HepG2 (cell line): ENCODE data around the gene FBXW4. TPM values are rescaled to one million over a fixed set of nuclear protein-coding genes. Genes with fewer than 3 reads are reported as not detected.

Experiments used
- ATAC-seq: fragments of 200-7000 bp; cut with Tn5 transposase; 3 replicates; pipeline ENCODE4 v1.9.1; 2020; ENCODE audit warnings: mild to moderate bottlenecking, moderate library complexity
- BruUV-seq: library from RNA; stranded (reverse); fragments of 400-500 nt; replicated peaks from 2 replicates; lab custom pipeline; 2021; lab: Mats Ljungman, UMichigan
- CTCF ChIA-PET: fragments of 300-600 bp; formaldehyde crosslinking; extraction: SDS; loops from one replicate; lab custom pipeline; 2021; ENCODE audit warnings: low total read pairs, inconsistent platforms, low intra/inter-chr PET ratio; lab: Yijun Ruan, JAX
- POLR2A ChIA-PET: fragments of 350-600 bp; sonication (Branson Sonifier 250); formaldehyde crosslinking; loops from one replicate; lab custom pipeline; 2020; ENCODE audit warnings: antibody characterized with exemption, inconsistent platforms; lab: Yijun Ruan, JAX
- DNase-seq: peaks from one replicate; pipeline ENCODE4 v3.0.0-alpha.2; 2015; ENCODE audit warnings: low spot score
- FAIRE-seq: peaks from 3 replicates; lab custom pipeline; 2011; peaks lifted over from hg19 to GRCh38; lab: Jason Lieb, UNC
- H2AFZ ChIP-seq: one replicate; pipeline ENCODE4 v1.6.1; 2011; ENCODE audit warnings: low read length, inconsistent platforms
- H3K27ac ChIP-seq: fragments of 300-600 bp; 3 replicates; pipeline ENCODE4 v1.8.0; 2011; ENCODE audit warnings: mixed run types, mild to moderate bottlenecking, mixed read lengths, low read length, inconsistent platforms; ENCODE audit not compliant: insufficient read depth; ENCODE audit errors: extremely low read length
- H3K27me3 ChIP-seq, 2 experiments: fragments of 200-600 bp in 1 of 2; 2 replicates in 1 of 2; 3 replicates in 1 of 2; pipeline versions ENCODE4 v1.6.0 to v1.8.0; 2011; ENCODE audit warnings: low read length in 2 of 2, mild to moderate bottlenecking in 2 of 2, moderate library complexity in 2 of 2, inconsistent platforms in 1 of 2; ENCODE audit not compliant: insufficient read depth in 2 of 2, control insufficient read depth in 1 of 2
- H3K36me3 ChIP-seq, 2 experiments: fragments of 200-600 bp in 1 of 2; replicated peaks in 1 of 2; 2 replicates in 1 of 2; 3 replicates in 1 of 2; pipeline versions ENCODE4 v1.5.1 to v1.8.0; 2011; ENCODE audit warnings: low read length in 2 of 2, inconsistent platforms in 1 of 2; ENCODE audit not compliant: insufficient read depth in 2 of 2, control insufficient read depth in 1 of 2
- H3K4me1 ChIP-seq: 2 replicates; pipeline ENCODE4 v1.5.1; 2012; ENCODE audit warnings: low read length, inconsistent platforms; ENCODE audit not compliant: insufficient read depth
- H3K4me2 ChIP-seq: 2 replicates; pipeline ENCODE4 v1.6.0; 2011; ENCODE audit warnings: low read depth, low read length, inconsistent platforms
- H3K4me3 ChIP-seq, 3 experiments: fragments of 200-600 bp in 1 of 3; sonication (generic), shearing (Covaris generic) in 1 of 3; replicated peaks in 1 of 3; 2 replicates each; pipeline ENCODE4 v1.5.1; 2011 to 2016; ENCODE audit warnings: low read length in 3 of 3, inconsistent platforms in 2 of 3, low read depth in 2 of 3, mild to moderate bottlenecking in 2 of 3, control low read depth in 1 of 3, mixed read lengths in 1 of 3; ENCODE audit not compliant: insufficient read depth in 1 of 3
- H3K79me2 ChIP-seq: one replicate; pipeline ENCODE4 v1.6.1; 2011; ENCODE audit warnings: low read length, inconsistent platforms; ENCODE audit not compliant: insufficient read depth
- H3K9ac ChIP-seq: 2 replicates; pipeline ENCODE4 v1.6.0; 2011; ENCODE audit warnings: mild to moderate bottlenecking, low read depth, low read length, inconsistent platforms; ENCODE audit not compliant: insufficient read depth
- H3K9me3 ChIP-seq: 2 replicates; pipeline ENCODE4 v1.5.1; 2012; ENCODE audit warnings: mild to moderate bottlenecking, low read length
- H4K20me1 ChIP-seq: 2 replicates; pipeline ENCODE4 v1.6.0; 2011; ENCODE audit warnings: inconsistent platforms, mild to moderate bottlenecking, low read length, moderate library complexity; ENCODE audit not compliant: insufficient read depth
- AGO2 ChIP-seq: fragments of 200-400 bp; formaldehyde crosslinking; optimal IDR thresholded peaks from 2 replicates; pipeline ENCODE3; 2017; ENCODE audit warnings: mild to moderate bottlenecking, low read depth, low read length, moderate library complexity
- CBFB ChIP-seq: sonication (generic); formaldehyde crosslinking; IDR thresholded peaks from 2 replicates; pipeline ENCODE4 v1.4.0; 2020; ENCODE audit warnings: missing genetic modification reagents
- HOXD1 ChIP-seq: sonication (generic); formaldehyde crosslinking; IDR thresholded peaks from 2 replicates; pipeline ENCODE4 v1.5.0; 2020; ENCODE audit warnings: missing genetic modification reagents
- MEIS2 ChIP-seq: sonication (generic); formaldehyde crosslinking; IDR thresholded peaks from 2 replicates; pipeline ENCODE4 v1.9.0; 2021; ENCODE audit warnings: mild to moderate bottlenecking, missing genetic modification reagents
- SP2 ChIP-seq: sonication (generic); formaldehyde crosslinking; IDR thresholded peaks from 2 replicates; pipeline ENCODE4 v1.5.1; 2020; ENCODE audit warnings: mild to moderate bottlenecking, missing genetic modification reagents
- ZNF576 ChIP-seq: sonication (generic); formaldehyde crosslinking; IDR thresholded peaks from 2 replicates; pipeline ENCODE4 v1.4.0; 2020; ENCODE audit warnings: mild to moderate bottlenecking, missing genetic modification reagents
- ZNF878 ChIP-seq: sonication (generic); formaldehyde crosslinking; IDR thresholded peaks from 2 replicates; pipeline ENCODE4 v1.8.1; 2023; ENCODE audit warnings: mild to moderate bottlenecking, missing genetic modification reagents, moderate library complexity
- WGBS: methylation state at CpG from one replicate; pipeline ENCODE4 v1.1.6; 2017; ENCODE audit warnings: low lambda C conversion rate; 5-methylcytosine and 5-hydroxymethylcytosine counted together
- in situ Hi-C: cut with HindIII; loops from 2 replicates; pipeline ENCODE4 v1.10.0; 2017; ENCODE audit warnings: low pct_unique_long_range_greater_than_20kb; ENCODE audit not compliant: extremely low pct_ligation_motif_present
- intact Hi-C: fragments of 100-400 bp; cut with micrococcal nuclease; formaldehyde crosslinking; loops from one replicate; pipeline ENCODE4 v1.10.0; 2022; ENCODE audit not compliant: unreplicated experiment
- polyA plus RNA-seq, 8 experiments: library from polyadenylated mRNA; depleted of rRNA in 3 of 8; stranded (reverse) in 7 of 8; unstranded in 1 of 8; fragments of >200 nt; fragmentation: Illumina TruSeq in 4 of 8; extraction: Trizol in 4 of 8; gene quantifications; 2 replicates each; pipeline versions ENCODE4 v1.2.1 to v1.2.3, GENCODE V29; 2011 to 2016; ENCODE audit warnings: low read depth in 4 of 8, missing spikeins in 1 of 8, mixed read lengths in 1 of 8; ENCODE audit not compliant: insufficient read depth in 1 of 8
- total RNA-seq, 5 experiments: library from RNA; depleted of rRNA; stranded (reverse); fragments of >200 nt; fragmentation: Illumina TruSeq; extraction: Trizol; gene quantifications; 2 replicates each; pipeline ENCODE4 v1.2.3, GENCODE V29; 2016; ENCODE audit warnings: low read depth in 1 of 5
- TF ChIP-seq, protein P1 (sequence below): sonication (generic); formaldehyde crosslinking; IDR thresholded peaks from 2 replicates; pipeline ENCODE4 v1.5.0; 2020; ENCODE audit warnings: missing genetic modification reagents

Gene FBXW4
- total and polyA plus RNA-seq, 2 of the 13 experiments (the other 11 are each of a cell fraction or from before 2014, with no cell fraction given) = 23.5 to 33.7 TPM

DNA sequence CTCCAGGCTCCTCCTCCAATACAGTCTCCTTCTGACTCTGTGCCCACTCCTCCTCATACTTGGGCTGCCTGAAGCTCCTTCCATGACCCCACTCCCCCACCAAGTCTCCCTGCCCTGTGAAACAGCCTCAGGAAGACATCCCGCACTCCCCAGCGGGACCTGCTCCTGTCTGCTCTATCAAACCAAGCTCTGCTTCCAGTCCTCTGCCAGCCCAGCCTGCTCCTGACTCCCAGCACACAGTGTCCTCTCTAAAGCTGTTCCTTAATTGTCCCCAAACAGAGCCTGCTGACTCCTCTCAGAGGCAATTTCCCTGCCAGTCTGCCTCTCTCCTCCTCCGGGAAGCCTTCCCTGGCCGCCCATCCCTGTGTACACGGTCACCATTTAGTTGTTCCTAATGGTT lies 116.8 kb downstream of the FBXW4 start (continued):
- no peak for TF ChIP-seq MEIS2 (CRISPR knock-in tag)
- TF ChIP-seq ZNF576 = no peak
- TF ChIP-seq SP2 = no peak
- TF ChIP-seq CBFB = no peak
- TF ChIP-seq, protein P1, sequence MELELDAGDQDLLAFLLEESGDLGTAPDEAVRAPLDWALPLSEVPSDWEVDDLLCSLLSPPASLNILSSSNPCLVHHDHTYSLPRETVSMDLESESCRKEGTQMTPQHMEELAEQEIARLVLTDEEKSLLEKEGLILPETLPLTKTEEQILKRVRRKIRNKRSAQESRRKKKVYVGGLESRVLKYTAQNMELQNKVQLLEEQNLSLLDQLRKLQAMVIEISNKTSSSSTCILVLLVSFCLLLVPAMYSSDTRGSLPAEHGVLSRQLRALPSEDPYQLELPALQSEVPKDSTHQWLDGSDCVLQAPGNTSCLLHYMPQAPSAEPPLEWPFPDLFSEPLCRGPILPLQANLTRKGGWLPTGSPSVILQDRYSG (CRISPR knock-in tag) = no peak
- TF ChIP-seq HOXD1 = no peak

- no peak for DNase-seq
- in situ Hi-C loops = no loop called here
- Histone ChIP-seq H3K9ac (no peak overlapping the region), H3K9me3 (no peaks in the 10 kb centered on the region), H2AFZ (no peak overlapping the region), H3K79me2 (no peaks in the 10 kb centered on the region), H4K20me1 (no peaks in the 10 kb centered on the region), H3K27ac (no peak overlapping the region), H3K4me2 (no peak overlapping the region), H3K4me1 (no peaks in the 10 kb centered on the region), H3K27me3 (no peaks in the 10 kb centered on the region), H3K36me3 (peaks cover 0 to 4% of the 10 kb centered on the region in 2 experiments; a peak in 2 of 5 replicates), H3K4me3 (no peak overlapping the region)
- ChIA-PET POLR2A (interaction anchor here (2.0 kb wide), 1 partner anchor 9 kb away, joined by 6 read pairs; no protein-coding TSS in a partner anchor), CTCF (no interaction called here)
- WGBS = 67% methylated on average over 2 of the region's 7 CpGs
- TF ChIP-seq ZNF878 (CRISPR knock-in tag) = no peak
- peak; percentile 51 for TF ChIP-seq AGO2
- intact Hi-C loops = no loop called here
- no peak for FAIRE-seq
- no peak for ATAC-seq
- BruUV-seq = no TSS peak
Measured at GRCh38 chr10:101577121-101577871, 117.7 kb downstream of the FBXW4 start.
